ENCODE results near the gene MTUS2.

- TF ChIP-seq, protein P1, sequence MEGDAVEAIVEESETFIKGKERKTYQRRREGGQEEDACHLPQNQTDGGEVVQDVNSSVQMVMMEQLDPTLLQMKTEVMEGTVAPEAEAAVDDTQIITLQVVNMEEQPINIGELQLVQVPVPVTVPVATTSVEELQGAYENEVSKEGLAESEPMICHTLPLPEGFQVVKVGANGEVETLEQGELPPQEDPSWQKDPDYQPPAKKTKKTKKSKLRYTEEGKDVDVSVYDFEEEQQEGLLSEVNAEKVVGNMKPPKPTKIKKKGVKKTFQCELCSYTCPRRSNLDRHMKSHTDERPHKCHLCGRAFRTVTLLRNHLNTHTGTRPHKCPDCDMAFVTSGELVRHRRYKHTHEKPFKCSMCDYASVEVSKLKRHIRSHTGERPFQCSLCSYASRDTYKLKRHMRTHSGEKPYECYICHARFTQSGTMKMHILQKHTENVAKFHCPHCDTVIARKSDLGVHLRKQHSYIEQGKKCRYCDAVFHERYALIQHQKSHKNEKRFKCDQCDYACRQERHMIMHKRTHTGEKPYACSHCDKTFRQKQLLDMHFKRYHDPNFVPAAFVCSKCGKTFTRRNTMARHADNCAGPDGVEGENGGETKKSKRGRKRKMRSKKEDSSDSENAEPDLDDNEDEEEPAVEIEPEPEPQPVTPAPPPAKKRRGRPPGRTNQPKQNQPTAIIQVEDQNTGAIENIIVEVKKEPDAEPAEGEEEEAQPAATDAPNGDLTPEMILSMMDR (IDR thresholded peaks at IDR 0.05) = no peak
- TF ChIP-seq POLR2A (IDR thresholded peaks at IDR 0.05) = no peak
Observed at GRCh38 chr13:29171244-29171643, 351.1 kb downstream of the MTUS2 start.
